Karpas-422 (cell line): ENCODE measurements around the gene CASP4. TPM values are rescaled to one million over a fixed set of nuclear protein-coding genes. Genes with fewer than 3 reads are reported as not detected.
"Not testable (repeated sequence)": the region's sequence is repeated elsewhere in the genome, so short reads cannot be mapped to it uniquely, and the experiment has no call there.

Experiments used
- DNase-seq: peaks from one replicate; pipeline ENCODE4 v3.0.0-alpha.2; 2015
- H2AFZ ChIP-seq: fragments of 200-600 bp; sonication (generic); 2 replicates; pipeline ENCODE4 v1.6.1; 2014; ENCODE audit warnings: antibody characterized with exemption, low read length, mixed read lengths
- H3K27ac ChIP-seq: fragments of 200-600 bp; sonication (generic); 2 replicates; pipeline ENCODE4 v1.5.1; 2014; ENCODE audit warnings: mild to moderate bottlenecking, low read length, moderate library complexity
- H3K27me3 ChIP-seq: fragments of 200-600 bp; sonication (generic); 2 replicates; pipeline ENCODE4 v1.6.1; 2014; ENCODE audit warnings: low read length, mixed read lengths
- H3K36me3 ChIP-seq: fragments of 200-600 bp; sonication (generic); 2 replicates; pipeline ENCODE4 v1.6.1; 2014; ENCODE audit warnings: low read length, mixed read lengths; ENCODE audit not compliant: insufficient read depth
- H3K4me1 ChIP-seq: fragments of 200-600 bp; sonication (generic); 2 replicates; pipeline ENCODE4 v1.6.1; 2014; ENCODE audit warnings: mild to moderate bottlenecking, low read length, mixed read lengths
- H3K4me2 ChIP-seq: fragments of 200-600 bp; sonication (generic); 2 replicates; pipeline ENCODE4 v1.6.1; 2014; ENCODE audit warnings: low read length, low read depth, mild to moderate bottlenecking; ENCODE audit not compliant: poor library complexity, severe bottlenecking
- H3K4me3 ChIP-seq: fragments of 200-600 bp; sonication (generic); 2 replicates; pipeline ENCODE4 v1.5.1; 2014; ENCODE audit warnings: mild to moderate bottlenecking, antibody characterized with exemption, low read length, mixed read lengths
- H3K79me2 ChIP-seq: fragments of 200-600 bp; sonication (generic); 2 replicates; pipeline ENCODE4 v1.6.1; 2014; ENCODE audit warnings: mild to moderate bottlenecking, low read length, mixed read lengths
- H3K9ac ChIP-seq: fragments of 200-600 bp; sonication (generic); 2 replicates; pipeline ENCODE4 v1.6.0; 2014; ENCODE audit warnings: low read length
- H3K9me2 ChIP-seq: fragments of 200-600 bp; sonication (generic), shearing (Covaris generic); replicated peaks from 2 replicates; pipeline ENCODE4 v1.6.0; 2014; ENCODE audit warnings: mild to moderate bottlenecking, low read length, moderate library complexity; ENCODE audit not compliant: insufficient read depth
- H3K9me3 ChIP-seq: fragments of 300-700, 200-600 bp; sonication (generic); 2 replicates; pipeline ENCODE4 v1.6.1; 2014; ENCODE audit warnings: low read length, mixed read lengths
- H4K20me1 ChIP-seq: fragments of 200-600 bp; sonication (generic); 2 replicates; pipeline ENCODE4 v1.6.1; 2014; ENCODE audit warnings: mild to moderate bottlenecking, antibody characterized with exemption, low read length, low read depth; ENCODE audit not compliant: insufficient read depth
- total RNA-seq: library from RNA; depleted of rRNA; stranded (reverse); fragments of >200 nt; shearing (Covaris generic); gene quantifications from 2 replicates; pipeline ENCODE4 v1.2.3, GENCODE V29; 2014; ENCODE audit warnings: low replicate concordance

CASP4 gene
- total RNA-seq, 1 experiment from 2014 or later: 44.7 TPM

GRCh38 chr11:104997288-104997687 is 28.9 kb upstream of the CASP4 start:
- Histone ChIP-seq H3K27ac (no peak overlapping the region), H3K27me3 (no peaks in the 10 kb centered on the region), H3K9me3 (no peaks in the 10 kb centered on the region), H3K9me2 (no peaks in the 10 kb centered on the region), H3K79me2 (no peaks in the 10 kb centered on the region), H3K4me3 (no peak overlapping the region), H2AFZ (no peak overlapping the region), H3K9ac (no peak overlapping the region), H3K36me3 (no peaks in the 10 kb centered on the region), H3K4me1 (no peaks in the 10 kb centered on the region), H4K20me1 (no peaks in the 10 kb centered on the region), H3K4me2 (no peak overlapping the region)
- peak; percentile 60 for DNase-seq

- Histone ChIP-seq H3K9ac (no peak overlapping the region), H3K9me3 (no peaks in the 10 kb centered on the region), H3K9me2 (no peaks in the 10 kb centered on the region), H3K4me3 (no peak overlapping the region), H3K79me2 (no peaks in the 10 kb centered on the region), H3K4me2 (no peak overlapping the region), H3K27ac (no peak overlapping the region), H4K20me1 (no peaks in the 10 kb centered on the region), H2AFZ (no peak overlapping the region), H3K27me3 (no peaks in the 10 kb centered on the region), H3K4me1 (no peaks in the 10 kb centered on the region), H3K36me3 (no peaks in the 10 kb centered on the region)
- DNase-seq: no peak
These were observed 26.6 kb upstream of the CASP4 start for GRCh38 chr11:104995001-104995408.

- Histone ChIP-seq H3K9me2 (no peaks in the 10 kb centered on the region), H3K79me2 (no peaks in the 10 kb centered on the region), H4K20me1 (no peaks in the 10 kb centered on the region), H3K9ac (no peak overlapping the region), H3K4me3 (no peak overlapping the region), H3K4me2 (no peak overlapping the region), H3K9me3 (no peaks in the 10 kb centered on the region), H3K36me3 (no peaks in the 10 kb centered on the region), H3K4me1 (no peaks in the 10 kb centered on the region), H3K27me3 (no peaks in the 10 kb centered on the region), H2AFZ (no peak overlapping the region), H3K27ac (no peak overlapping the region)
- DNase-seq: no peak
These were observed 24.4 kb upstream of the CASP4 start for GRCh38 chr11:104992781-104993180.

GRCh38 chr11:104991994-104992393 is 23.6 kb upstream of the CASP4 start:
- H3K27ac ChIP-seq: no peak overlapping the region
- no peaks in the 10 kb centered on the region for H4K20me1 ChIP-seq
- H3K36me3 ChIP-seq: no peaks in the 10 kb centered on the region
- no peak overlapping the region for H3K4me2 ChIP-seq
- no peaks in the 10 kb centered on the region for H3K9me3 ChIP-seq
- H3K9me2 ChIP-seq: no peaks in the 10 kb centered on the region
- H3K79me2 ChIP-seq: no peaks in the 10 kb centered on the region
- no peak overlapping the region for H3K4me3 ChIP-seq
- DNase-seq: no peak
- no peak overlapping the region for H3K9ac ChIP-seq
- H2AFZ ChIP-seq: no peak overlapping the region
- H3K4me1 ChIP-seq: no peaks in the 10 kb centered on the region
- H3K27me3 ChIP-seq: no peaks in the 10 kb centered on the region

- Histone ChIP-seq H3K4me3 (no peak overlapping the region), H3K9me2 (no peaks in the 10 kb centered on the region), H2AFZ (no peak overlapping the region), H3K79me2 (no peaks in the 10 kb centered on the region), H4K20me1 (no peaks in the 10 kb centered on the region), H3K27me3 (0 out of 2 replicates have a peak, but pooled peaks cover 7% of the 10 kb centered on the region), H3K27ac (no peak overlapping the region), H3K9ac (no peak overlapping the region), H3K4me2 (no peak overlapping the region), H3K36me3 (no peaks in the 10 kb centered on the region), H3K4me1 (no peaks in the 10 kb centered on the region), H3K9me3 (no peaks in the 10 kb centered on the region)
- DNase-seq: no peak
These were observed 16.4 kb upstream of the CASP4 start for GRCh38 chr11:104984808-104985207.

GRCh38 chr11:104979839-104980238 is 11.5 kb upstream of the CASP4 start:
- no peaks in the 10 kb centered on the region for H3K4me1 ChIP-seq
- peaks cover 5% of the 10 kb centered on the region for H3K9me3 ChIP-seq
- H3K27ac ChIP-seq: no peak overlapping the region
- H3K9ac ChIP-seq: no peak overlapping the region
- H2AFZ ChIP-seq: no peak overlapping the region
- no peak for DNase-seq
- no peaks in the 10 kb centered on the region for H4K20me1 ChIP-seq
- no peak overlapping the region for H3K4me3 ChIP-seq
- no peak overlapping the region for H3K4me2 ChIP-seq
- peaks cover 12% of the 10 kb centered on the region; the same call in 1 of the 2 replicates for H3K27me3 ChIP-seq
- H3K9me2 ChIP-seq: no peaks in the 10 kb centered on the region
- H3K36me3 ChIP-seq: no peaks in the 10 kb centered on the region
- no peaks in the 10 kb centered on the region for H3K79me2 ChIP-seq

- Histone ChIP-seq H3K9ac (no peak overlapping the region), H3K9me2 (no peaks in the 10 kb centered on the region), H4K20me1 (no peaks in the 10 kb centered on the region), H3K27ac (no peak overlapping the region), H3K27me3 (peaks cover 5% of the 10 kb centered on the region; the same call in 1 of the 2 replicates), H3K79me2 (no peaks in the 10 kb centered on the region), H3K4me2 (no peak overlapping the region), H3K9me3 (peaks cover 8% of the 10 kb centered on the region), H3K4me1 (peaks cover 3% of the 10 kb centered on the region), H3K4me3 (no peak overlapping the region), H2AFZ (no peak overlapping the region), H3K36me3 (no peaks in the 10 kb centered on the region)
- no peak for DNase-seq
These were observed 5.2 kb upstream of the CASP4 start for GRCh38 chr11:104973616-104974015.

- H3K79me2 ChIP-seq, H2AFZ ChIP-seq, H3K4me3 ChIP-seq, H3K9me3 ChIP-seq, H3K36me3 ChIP-seq, H3K27me3 ChIP-seq, H3K9ac ChIP-seq, H4K20me1 ChIP-seq, H3K27ac ChIP-seq, DNase-seq, H3K4me1 ChIP-seq, H3K4me2 ChIP-seq, H3K9me2 ChIP-seq: not testable (repeated sequence)
These were observed 4.5 kb upstream of the CASP4 start for GRCh38 chr11:104972924-104973323.

- H3K4me2 ChIP-seq: no peak overlapping the region
- peaks cover 8% of the 10 kb centered on the region for H3K9me3 ChIP-seq
- H4K20me1 ChIP-seq: no peaks in the 10 kb centered on the region
- peaks cover 15% of the 10 kb centered on the region for H3K4me1 ChIP-seq
- H3K9ac ChIP-seq: no peak overlapping the region
- DNase-seq: no peak
- no peaks in the 10 kb centered on the region for H3K36me3 ChIP-seq
- H3K27me3 ChIP-seq: peaks cover 1% of the 10 kb centered on the region; the same call in 1 of the 2 replicates
- 0 out of 2 replicates have a peak, but pooled peaks cover 4% of the 10 kb centered on the region for H3K9me2 ChIP-seq
- H3K79me2 ChIP-seq: no peaks in the 10 kb centered on the region
- no peak overlapping the region for H3K4me3 ChIP-seq
- no peak overlapping the region for H2AFZ ChIP-seq
- no peak overlapping the region for H3K27ac ChIP-seq
These were observed 2.4 kb upstream of the CASP4 start for GRCh38 chr11:104970756-104971155.
